DMS153 treated with DMSO at 0.1 percent for 48 hours (cell line): ENCODE data around the gene FKBP2.

Experiments used
- DNase-seq: peaks from one replicate; lab custom pipeline; 2025; ENCODE audit not compliant: unreplicated experiment; lab: John Stamatoyannopoulos, UW

Gene FKBP2

DNA sequence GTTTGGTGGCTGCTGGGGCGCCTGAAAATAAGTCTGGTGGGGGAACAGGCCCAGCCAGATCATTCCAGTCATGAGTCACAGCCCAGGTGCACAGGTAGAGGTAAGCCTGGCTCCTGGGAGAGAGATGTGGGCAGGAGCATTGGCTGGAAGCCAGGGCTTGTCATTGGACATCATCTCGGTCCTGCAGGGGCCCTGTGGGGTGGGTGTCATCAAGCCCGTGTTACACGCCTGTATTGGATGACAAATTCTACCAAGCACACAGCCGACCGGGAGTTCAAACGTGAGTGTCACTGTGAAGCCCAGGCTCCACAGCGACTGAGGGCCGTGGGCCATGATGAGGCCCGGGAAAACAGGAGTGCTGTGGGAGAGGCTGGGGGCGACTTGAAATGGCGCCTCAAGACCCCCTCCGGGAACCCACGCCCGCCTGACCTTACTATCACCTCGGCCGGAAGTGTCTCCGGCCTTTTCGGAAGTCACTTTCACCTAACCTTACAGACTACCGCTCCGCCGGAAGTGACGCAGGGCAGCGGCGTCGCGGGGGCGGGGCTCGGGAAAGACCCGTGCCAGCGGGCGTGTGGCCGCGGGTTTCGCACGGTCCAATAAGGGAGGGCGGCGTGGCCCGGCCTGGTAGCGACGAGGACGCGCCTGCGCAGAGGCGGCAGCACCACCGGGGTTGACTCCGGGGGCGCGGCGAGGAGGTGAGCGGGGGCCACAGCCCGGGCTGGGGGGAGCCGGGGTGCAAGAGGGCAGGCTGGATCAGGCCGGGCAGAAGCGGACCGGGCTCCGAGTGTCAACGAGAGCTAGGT lies at the start of gene FKBP2:
Gene FKBP2 (plus strand): TSS at position 661 of the 806 bp plus-strand sequence. CDS start 1,293 bp downstream, outside the sequence.
- DNase-seq = peak; percentile 92

DNA sequence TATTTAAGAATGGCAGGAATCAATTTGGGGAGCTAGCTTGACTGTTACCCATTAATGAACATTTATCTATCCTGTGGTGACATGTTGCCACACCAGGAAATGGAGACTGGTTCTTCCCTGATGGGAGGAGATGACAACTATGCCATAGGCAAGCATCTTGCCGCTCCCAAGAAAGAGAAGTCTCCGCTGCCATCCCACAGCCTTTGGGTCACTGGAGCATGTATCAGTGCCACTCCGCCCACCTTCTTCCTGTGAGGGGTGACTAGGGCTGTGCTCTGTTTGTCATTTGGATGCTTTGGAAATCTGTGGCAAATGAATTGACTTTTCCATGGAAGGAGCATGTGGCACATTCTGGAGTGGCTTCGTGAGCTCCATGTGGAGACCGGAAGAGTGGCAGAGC lies 48.5 kb upstream of the FKBP2 start:
- DNase-seq = no peak

DNA sequence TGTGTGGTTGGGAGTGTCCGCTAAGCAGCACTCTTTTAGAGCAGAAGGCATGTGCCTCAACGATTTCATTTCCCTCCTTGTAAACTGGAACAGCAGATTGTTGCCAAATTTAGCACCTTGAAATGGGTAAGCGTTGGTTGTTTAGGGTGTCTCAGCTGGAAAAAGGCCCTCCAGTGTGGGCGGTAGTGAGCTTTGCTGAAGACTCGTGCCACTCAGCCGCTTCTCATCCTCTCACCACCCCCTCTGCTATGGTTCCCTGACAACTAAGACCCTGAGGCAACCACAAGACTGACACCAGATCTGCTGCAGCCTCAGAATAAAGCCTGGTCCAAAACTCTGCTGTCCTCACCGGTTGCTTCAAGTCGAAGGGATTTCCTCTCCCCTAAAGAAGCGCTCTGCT lies 44.3 kb upstream of the FKBP2 start:
- no peak for DNase-seq

DNA sequence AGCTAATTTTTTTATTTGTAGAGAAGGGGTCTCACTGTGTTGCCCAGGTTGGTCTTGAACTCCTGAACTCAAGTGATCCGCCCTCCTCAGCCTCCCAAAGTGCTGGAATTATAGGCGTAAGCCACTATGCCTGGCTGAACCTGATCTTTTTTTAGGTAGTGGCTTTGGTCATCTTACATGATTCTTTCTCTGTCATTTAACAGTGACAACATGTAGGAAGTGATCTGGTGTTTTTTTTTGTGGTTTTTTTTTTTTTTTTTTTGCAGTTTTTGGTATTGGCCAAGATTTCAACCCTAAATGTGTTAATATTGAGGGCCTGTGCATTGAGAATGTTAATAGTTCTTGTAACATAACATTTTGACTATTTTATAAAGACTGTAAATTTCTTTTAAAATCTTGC lies 42.4 kb upstream of the FKBP2 start:
- no peak for DNase-seq

DNA sequence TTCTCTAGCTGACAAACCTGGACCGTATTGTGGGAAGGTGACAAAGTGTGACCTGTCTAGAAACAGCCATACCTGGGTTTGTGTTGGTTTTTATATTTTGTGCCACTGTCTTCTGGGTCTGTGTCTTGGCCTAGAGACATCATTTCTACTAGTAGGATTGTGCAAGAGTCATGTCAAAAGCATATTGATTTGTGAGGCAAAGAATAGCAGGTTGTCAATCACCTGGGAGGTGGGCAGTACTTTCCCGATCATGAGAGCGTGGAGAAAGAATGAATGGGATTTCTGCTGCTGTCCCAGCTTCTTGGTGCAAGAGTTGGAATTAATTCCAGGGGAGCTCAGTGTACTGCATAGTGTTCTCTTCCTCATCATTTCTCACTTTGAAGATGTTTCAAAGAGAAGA lies 39.4 kb upstream of the FKBP2 start:
- DNase-seq = no peak

DNA sequence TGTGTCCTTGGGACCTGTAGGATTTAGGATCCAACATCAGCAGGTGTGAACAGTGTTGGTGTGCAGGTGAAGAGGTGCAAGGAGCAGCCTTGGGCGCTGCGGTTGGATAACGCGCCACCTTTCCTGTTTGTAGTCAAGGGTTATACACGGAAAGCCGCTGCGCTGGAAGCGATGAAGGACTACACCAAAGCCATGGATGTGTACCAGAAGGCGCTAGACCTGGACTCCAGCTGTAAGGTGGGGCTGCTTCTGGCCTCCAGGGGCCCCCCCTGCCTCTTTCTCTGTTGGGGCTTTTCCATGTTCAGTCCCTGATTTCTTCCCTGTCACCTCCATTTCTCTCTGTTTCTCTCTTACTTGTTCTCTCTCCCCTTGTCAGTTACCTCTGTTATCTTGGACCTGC lies 37.9 kb upstream of the FKBP2 start:
- no peak for DNase-seq

DNA sequence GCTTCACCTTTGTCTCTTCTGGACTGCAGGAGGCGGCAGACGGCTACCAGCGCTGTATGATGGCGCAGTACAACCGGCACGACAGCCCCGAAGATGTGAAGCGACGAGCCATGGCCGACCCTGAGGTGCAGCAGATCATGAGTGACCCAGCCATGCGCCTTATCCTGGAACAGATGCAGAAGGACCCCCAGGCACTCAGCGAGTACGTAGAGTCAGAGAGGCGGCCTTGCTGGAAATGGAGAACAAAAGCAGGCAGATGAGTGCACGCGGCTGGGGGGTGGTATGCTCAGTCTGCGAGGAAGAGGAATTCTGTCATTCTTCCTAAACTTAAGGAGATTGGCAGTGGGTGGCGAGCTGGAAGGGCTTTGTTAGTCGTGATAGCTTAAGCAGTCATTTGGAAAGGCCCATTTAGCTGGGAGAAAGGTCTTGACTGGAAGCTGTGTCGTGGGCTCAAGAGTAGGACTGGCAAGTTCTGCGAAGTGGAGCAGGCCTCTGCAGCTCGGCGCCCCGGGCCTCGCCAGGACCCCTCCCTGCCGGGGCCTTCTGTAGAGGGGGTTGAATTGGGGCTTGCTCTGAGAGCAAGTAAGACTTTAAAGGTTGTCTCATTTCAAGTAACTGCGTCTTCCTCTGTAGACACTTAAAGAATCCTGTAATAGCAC lies 37.3 kb upstream of the FKBP2 start:
- DNase-seq = no peak

GRCh38 chr11:64204080-64204440 lies 36.8 kb upstream of the FKBP2 start:
- DNase-seq = no peak

DNA sequence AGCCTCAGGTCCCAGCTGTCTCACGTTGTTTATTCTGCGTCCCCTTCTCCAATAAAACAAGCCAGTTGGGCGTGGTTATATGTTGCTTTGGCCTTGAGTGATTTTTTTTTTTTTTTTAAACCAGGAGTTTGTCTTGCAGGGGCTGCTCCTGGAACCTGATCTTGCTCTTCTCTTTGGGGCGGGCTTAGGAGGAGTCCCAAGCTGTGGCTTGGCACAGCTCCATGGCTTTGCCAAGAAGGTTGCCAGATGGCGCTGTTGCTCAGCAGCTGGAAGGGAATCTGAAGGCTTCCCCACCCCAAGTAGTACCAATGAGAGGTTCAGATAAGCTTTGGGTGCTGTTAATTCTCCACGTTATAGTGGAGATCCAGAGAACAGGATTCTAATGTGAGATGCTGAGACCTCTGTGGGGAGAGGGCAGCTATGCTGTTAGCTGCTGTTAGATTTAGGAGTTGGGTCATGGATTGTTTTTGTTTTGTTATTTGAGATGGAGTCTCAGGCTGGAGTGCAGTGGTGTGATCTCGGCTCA lies 36.4 kb upstream of the FKBP2 start:
- DNase-seq = peak; percentile 56

- no peak for DNase-seq
Observed at GRCh38 chr11:64206457-64207255, 34.2 kb upstream of the FKBP2 start, which contains the start of gene FERMT3. Gene FERMT3 (plus strand): TSS chr11:64206721. CDS start chr11:64207365, 644 bp downstream.

DNA sequence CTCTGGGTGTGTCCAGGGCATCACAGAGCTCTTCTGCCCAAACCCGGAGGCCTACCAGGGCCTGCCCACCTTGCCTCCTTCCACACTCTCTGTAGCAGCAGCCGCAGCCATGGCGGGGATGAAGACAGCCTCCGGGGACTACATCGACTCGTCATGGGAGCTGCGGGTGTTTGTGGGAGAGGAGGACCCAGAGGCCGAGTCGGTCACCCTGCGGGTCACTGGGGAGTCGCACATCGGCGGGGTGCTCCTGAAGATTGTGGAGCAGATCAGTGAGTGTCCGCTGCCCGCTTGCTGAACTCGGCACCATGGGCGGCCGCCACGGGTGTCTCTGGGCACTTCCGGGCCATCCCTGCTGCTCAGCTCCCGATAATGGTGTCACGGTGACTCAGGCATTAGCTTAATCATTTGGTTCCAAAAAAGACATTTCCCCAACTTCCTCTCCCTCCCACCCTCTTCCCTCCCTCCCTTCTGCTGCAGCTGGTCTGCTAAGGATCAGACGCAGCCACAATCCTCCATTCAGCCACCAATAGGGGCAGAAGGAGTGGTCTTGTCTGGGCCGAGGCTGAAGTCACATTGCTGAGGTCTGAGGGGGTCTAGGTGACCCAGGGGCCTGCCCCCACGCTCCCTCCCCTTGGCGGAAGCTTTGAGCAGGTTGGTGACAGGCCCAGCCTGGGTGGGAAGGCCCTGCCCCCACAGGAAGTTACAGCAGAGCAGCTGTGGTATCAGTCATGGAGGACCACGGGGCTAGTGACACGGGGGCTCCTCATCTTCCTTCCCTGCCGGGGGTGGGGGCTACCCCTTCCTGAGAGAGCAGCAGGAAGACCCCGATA lies 33.4 kb upstream of the FKBP2 start:
- DNase-seq = no peak

DNA sequence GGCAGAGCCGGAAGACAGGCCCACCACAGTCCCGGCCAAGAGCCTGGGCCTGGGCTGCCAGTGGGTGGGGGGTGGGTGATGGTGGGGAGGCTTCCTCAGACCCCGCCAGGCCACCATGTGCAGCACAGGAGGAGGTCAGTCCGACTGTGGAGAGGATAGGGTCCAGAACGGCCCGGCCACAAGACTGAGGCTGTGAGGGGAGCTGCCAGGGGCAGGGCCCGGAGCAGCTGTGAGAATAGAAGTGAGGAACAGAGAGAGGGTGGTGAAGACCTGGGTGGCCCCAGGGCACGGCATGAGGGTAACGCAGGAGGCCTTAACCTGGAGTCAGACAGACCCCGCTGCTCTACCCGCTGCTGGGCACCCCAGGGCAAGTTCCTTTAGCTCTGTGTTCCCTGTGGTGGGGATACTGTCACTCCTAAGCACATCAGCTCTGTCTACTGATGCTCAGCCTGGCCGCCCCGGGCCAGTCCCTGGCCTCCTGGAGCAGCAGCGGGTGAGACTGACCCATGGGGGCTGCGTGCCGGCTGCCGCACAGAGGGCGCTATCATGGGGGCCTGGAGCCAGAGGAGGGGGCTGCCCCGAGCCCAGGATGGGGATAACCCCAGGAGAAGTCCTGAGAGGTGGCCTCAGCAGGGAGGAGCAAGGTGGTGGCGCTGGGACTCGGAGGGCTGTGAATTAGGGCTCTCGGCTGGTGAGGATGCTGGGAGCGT lies 32.7 kb upstream of the FKBP2 start:
- no peak for DNase-seq

DNA sequence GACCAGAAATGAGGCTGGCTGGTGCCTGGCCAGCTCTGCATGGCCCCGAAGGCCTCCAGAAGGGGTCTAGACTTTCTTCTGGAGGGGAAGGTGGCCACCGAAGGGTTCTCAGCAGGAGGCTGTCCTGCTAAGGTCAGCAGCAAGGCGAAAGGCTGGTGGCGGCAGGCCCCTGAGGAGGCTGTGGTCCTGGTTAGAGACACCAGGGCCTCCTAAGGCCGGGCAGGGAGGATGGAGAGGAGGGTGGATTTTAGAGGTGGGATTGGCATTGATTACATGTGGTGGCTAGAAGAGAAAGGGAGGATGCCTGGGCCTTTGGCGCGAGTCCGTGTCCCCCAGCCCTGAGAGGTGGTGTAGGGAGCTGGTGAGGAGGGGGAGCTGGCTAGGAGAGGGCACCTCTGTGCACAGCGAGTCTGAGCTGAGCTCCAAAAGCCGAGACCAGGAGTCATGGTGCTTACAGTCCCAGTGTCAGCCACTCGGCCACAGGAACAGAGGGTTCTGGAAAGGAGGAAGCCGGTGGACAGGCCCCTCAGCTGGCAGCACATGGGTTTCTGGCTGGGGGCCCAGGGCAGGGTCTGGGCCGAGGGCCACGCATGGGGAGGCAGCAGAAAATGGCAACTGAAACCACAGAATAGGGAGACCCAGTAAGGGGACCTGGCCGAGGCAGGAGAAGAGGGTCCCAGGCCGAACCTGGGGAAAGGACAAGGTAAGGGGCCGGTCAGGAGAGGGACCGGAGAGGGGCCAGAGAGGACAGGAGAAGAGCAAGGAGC lies 31.9 kb upstream of the FKBP2 start:
- no peak for DNase-seq

- no peak for DNase-seq
Observed at GRCh38 chr11:64209563-64209843, 31.4 kb upstream of the FKBP2 start.

DNA sequence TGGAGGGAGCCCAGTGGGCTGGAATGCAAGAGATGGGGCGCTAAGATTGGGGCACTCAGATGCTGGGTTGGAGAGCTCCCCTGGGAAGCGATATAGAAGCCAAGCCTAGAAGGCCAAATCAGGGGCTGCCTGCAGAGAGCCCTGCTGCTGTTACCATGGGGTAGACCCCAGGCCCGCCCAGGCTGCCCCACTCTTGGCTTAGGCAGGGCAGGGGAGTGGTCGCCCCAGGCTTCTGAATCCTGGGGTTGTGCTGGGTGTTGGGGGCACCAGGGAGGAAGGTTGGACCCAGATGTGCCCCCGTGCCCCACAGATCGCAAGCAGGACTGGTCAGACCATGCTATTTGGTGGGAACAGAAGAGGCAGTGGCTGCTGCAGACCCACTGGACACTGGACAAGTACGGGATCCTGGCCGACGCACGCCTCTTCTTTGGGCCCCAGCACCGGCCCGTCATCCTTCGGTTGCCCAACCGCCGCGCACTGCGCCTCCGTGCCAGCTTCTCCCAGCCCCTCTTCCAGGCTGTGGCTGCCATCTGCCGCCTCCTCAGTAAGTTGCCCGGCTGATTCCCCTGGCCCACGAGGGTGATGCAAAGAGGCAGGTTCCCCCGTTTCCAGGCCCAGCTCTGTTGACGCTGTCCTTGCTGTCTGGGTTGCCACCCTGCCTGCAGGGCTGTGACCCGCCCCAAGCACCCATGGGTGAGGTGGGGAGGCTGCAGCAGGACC lies 30.4 kb upstream of the FKBP2 start:
- no peak for DNase-seq

DNA sequence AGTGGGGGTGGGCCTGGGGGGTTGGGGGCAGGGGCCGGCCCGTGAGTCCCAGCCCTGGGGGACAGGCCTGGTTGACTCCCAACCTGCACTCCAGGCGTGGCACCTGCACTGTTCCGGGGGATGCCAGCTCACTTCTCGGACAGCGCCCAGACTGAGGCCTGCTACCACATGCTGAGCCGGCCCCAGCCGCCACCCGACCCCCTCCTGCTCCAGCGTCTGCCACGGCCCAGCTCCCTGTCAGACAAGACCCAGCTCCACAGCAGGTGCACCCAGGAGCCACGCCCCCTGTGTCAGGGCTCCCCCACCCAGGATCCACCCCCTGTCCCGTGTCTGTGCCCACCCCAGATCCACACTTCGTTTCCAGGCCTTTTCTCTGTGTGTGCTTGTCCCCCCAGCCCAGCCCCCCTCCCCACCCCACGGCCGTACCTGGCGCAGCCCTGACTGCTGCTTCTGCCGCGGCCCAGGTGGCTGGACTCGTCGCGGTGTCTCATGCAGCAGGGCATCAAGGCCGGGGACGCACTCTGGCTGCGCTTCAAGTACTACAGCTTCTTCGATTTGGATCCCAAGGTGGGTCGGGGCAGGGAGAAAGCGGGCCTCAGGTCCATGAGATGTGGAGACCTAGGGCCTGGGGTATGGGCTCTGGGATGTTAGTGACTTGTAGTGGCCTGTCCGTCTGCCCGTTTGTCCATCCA lies 29.6 kb upstream of the FKBP2 start:
- no peak for DNase-seq

DNA sequence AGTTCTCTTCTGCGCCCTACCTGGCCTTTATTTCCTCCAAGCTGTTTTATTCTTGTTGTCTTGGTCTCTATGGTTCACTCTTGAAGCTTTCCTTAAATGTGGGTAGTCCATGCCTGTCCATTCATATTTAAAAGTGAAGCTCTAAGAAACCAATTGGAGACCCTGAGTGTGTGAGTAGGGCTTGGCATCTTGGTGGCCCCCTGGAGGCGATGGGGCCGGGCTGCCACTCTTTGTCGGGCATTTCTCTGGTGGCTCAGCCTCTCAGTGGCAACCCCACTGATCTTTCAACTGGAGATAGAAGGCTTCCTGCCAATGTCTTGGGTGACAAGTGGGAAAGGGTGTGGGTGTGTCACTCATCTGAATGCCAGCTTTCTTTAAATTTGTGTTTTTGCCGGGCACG lies 24.0 kb upstream of the FKBP2 start:
- no peak for DNase-seq

- no peak for DNase-seq
Observed at GRCh38 chr11:64218628-64219353, 22.1 kb upstream of the FKBP2 start.
